ENCODE results near the gene LATS2. TPM values are rescaled to one million over a fixed set of nuclear protein-coding genes. Genes with fewer than 3 reads are reported as not detected.

LATS2 gene
- total RNA-seq, 1 experiment from 2014 or later, result 18.8 TPM

- no peaks in the 10 kb centered on the region for H3K79me2 ChIP-seq (ENCODE audit: insufficient read depth, low read length)
- H3K4me3 ChIP-seq (replicated peaks in 1 of 2; ENCODE audit: low read depth in 1 of 2, low read length in 2 of 2), result no peak overlapping the region
- no peaks in the 10 kb centered on the region for H3K9me2 ChIP-seq (ENCODE audit: insufficient read depth)
- ChIA-PET CTCF (no interaction called here), POLR2A (no interaction called here), RAD21 (ENCODE audit: low non-redundant PET in 1 of 2, low total read pairs in 2 of 2, uncharacterized antibody in 2 of 2, unreplicated experiment in 2 of 2) (no interaction called here)
- no TSS peak for BruUV-seq (replicated peaks)
- no peak overlapping the region for H2AFZ ChIP-seq (ENCODE audit: low read depth, low read length, poor library complexity, severe bottlenecking)
- no peaks in the 10 kb centered on the region for H3K4me1 ChIP-seq (ENCODE audit: control insufficient read depth in 1 of 2, insufficient read depth in 2 of 2, low read length in 2 of 2)
- no peak for TF ChIP-seq ZNF274 (IDR thresholded peaks at IDR 0.05; ENCODE audit: low read depth, low read length)
- TF ChIP-seq MAX (IDR thresholded peaks at IDR 0.05), result no peak
- no peak for TF ChIP-seq CTCF (IDR thresholded peaks at IDR 0.05 in 2 of 3, conservative IDR thresholded peaks at IDR 0.05 in 1 of 3; ENCODE audit: borderline replicate concordance in 1 of 3, insufficient read depth in 1 of 3, low read depth in 2 of 3, low read length in 2 of 3)
- no peak for TF ChIP-seq ZFX (IDR thresholded peaks at IDR 0.05)
- TF ChIP-seq SRF (IDR thresholded peaks at IDR 0.05; ENCODE audit: low read depth), result no peak
- no peak for DNase-seq (ENCODE audit: low read depth, low spot score)
- H3K4me2 ChIP-seq (ENCODE audit: low read length), result no peak overlapping the region
- ATAC-seq, result no peak
- intact Hi-C loops (cut with micrococcal nuclease), result no loop called here
- no peaks in the 10 kb centered on the region for H4K20me1 ChIP-seq (ENCODE audit: insufficient read depth)
- no peak overlapping the region for H3K9ac ChIP-seq (ENCODE audit: low read length)
- H3K9me3 ChIP-seq (ENCODE audit: control insufficient read depth in 1 of 2, insufficient read depth in 1 of 2, low read depth in 1 of 2, low read length in 2 of 2), result no peaks in the 10 kb centered on the region
- no peak overlapping the region for H3K27ac ChIP-seq (ENCODE audit: low read depth, low read length)
- no peaks in the 10 kb centered on the region for H3K27me3 ChIP-seq (ENCODE audit: insufficient read depth, low read length)
- no peaks in the 10 kb centered on the region for H3K36me3 ChIP-seq (ENCODE audit: control insufficient read depth in 1 of 2, insufficient read depth in 2 of 2, low read length in 2 of 2)
Observed at GRCh38 chr13:21079221-21079620, 17.8 kb upstream of the LATS2 start.

DNA sequence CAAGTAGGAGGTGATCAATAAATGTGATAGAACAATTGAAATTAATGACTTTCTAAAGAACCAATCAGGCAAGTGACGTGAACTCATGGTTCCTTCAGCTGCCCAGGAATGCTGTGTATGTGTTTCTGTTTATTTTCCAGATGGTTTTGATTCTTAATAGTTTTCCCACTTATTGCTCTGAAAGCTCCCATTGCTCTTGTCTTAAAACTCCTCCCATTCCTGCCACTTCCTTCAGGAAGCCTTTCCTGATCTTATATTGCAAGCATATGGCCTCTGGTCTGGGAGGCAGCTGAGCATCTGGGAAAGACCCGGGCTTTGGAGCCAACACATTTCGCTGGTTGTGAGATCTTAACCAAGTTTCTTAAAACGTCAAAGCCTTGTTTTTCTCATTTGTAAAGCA lies 17.1 kb upstream of the LATS2 start:
- ATAC-seq (no peak), DNase-seq (ENCODE audit: low read depth, low spot score) (no peak)
- H4K20me1 ChIP-seq (ENCODE audit: insufficient read depth), result no peaks in the 10 kb centered on the region
- no peaks in the 10 kb centered on the region for H3K4me1 ChIP-seq (ENCODE audit: control insufficient read depth in 1 of 2, insufficient read depth in 2 of 2, low read length in 2 of 2)
- no peaks in the 10 kb centered on the region for H3K9me3 ChIP-seq (ENCODE audit: control insufficient read depth in 1 of 2, insufficient read depth in 1 of 2, low read depth in 1 of 2, low read length in 2 of 2)
- H3K9me2 ChIP-seq (ENCODE audit: insufficient read depth), result no peaks in the 10 kb centered on the region
- H3K4me3 ChIP-seq (replicated peaks in 1 of 2; ENCODE audit: low read depth in 1 of 2, low read length in 2 of 2), result no peak overlapping the region
- no peak overlapping the region for H3K4me2 ChIP-seq (ENCODE audit: low read length)
- RAD21 ChIA-PET (ENCODE audit: low non-redundant PET in 1 of 2, low total read pairs in 2 of 2, uncharacterized antibody in 2 of 2, unreplicated experiment in 2 of 2), result no interaction called here
- intact Hi-C loops (cut with micrococcal nuclease), result no loop called here
- H3K27ac ChIP-seq (ENCODE audit: low read depth, low read length), result no peak overlapping the region
- BruUV-seq (replicated peaks), result no TSS peak
- TF ChIP-seq POLR2AphosphoS5 (IDR thresholded peaks at IDR 0.05; ENCODE audit: low read depth, low read length), result no peak
- TF ChIP-seq, protein P1, sequence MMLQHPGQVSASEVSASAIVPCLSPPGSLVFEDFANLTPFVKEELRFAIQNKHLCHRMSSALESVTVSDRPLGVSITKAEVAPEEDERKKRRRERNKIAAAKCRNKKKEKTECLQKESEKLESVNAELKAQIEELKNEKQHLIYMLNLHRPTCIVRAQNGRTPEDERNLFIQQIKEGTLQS (IDR thresholded peaks at IDR 0.05), result no peak
- TF ChIP-seq FOSL1 (IDR thresholded peaks at IDR 0.05; ENCODE audit: low read depth), result no peak
- no peak for TF ChIP-seq ZNF274 (IDR thresholded peaks at IDR 0.05; ENCODE audit: low read depth, low read length)
- TF ChIP-seq ZFX (IDR thresholded peaks at IDR 0.05), result no peak
- no peak overlapping the region for H2AFZ ChIP-seq (ENCODE audit: low read depth, low read length, poor library complexity, severe bottlenecking)
- no peaks in the 10 kb centered on the region for H3K36me3 ChIP-seq (ENCODE audit: control insufficient read depth in 1 of 2, insufficient read depth in 2 of 2, low read length in 2 of 2)
- no peak overlapping the region for H3K9ac ChIP-seq (ENCODE audit: low read length)
- no peaks in the 10 kb centered on the region for H3K27me3 ChIP-seq (ENCODE audit: insufficient read depth, low read length)
- no peaks in the 10 kb centered on the region for H3K79me2 ChIP-seq (ENCODE audit: insufficient read depth, low read length)
- POLR2A ChIA-PET, result no interaction called here
- CTCF ChIA-PET, result no interaction called here

Data from HCT116 (cell line).